Osteocyte (in vitro differentiated cells): Measurements from ENCODE around the gene NQO2. TPM values are rescaled to one million over a fixed set of nuclear protein-coding genes. Genes with fewer than 3 reads are reported as not detected.

Experiments
- DNase-seq: peaks from one replicate; pipeline ENCODE4 v3.0.0; 2021; ENCODE audit warnings: mixed read lengths; ENCODE audit not compliant: unreplicated experiment; ENCODE audit errors: extremely low spot score
- H3K27ac Mint-ChIP-seq: one replicate; pipeline ENCODE4 v1.8.0; 2021; ENCODE audit warnings: mild to moderate bottlenecking, mixed read lengths; ENCODE audit not compliant: unreplicated experiment
- H3K27me3 Mint-ChIP-seq: one replicate; pipeline ENCODE4 v1.8.0; 2021; ENCODE audit warnings: mixed read lengths; ENCODE audit not compliant: unreplicated experiment
- H3K36me3 Mint-ChIP-seq: one replicate; pipeline ENCODE4 v1.8.0; 2021; ENCODE audit warnings: mixed read lengths; ENCODE audit not compliant: unreplicated experiment
- H3K4me1 Mint-ChIP-seq: one replicate; pipeline ENCODE4 v1.8.0; 2021; ENCODE audit warnings: mixed read lengths; ENCODE audit not compliant: unreplicated experiment
- H3K4me3 Mint-ChIP-seq: one replicate; pipeline ENCODE4 v1.8.0; 2021; ENCODE audit warnings: mild to moderate bottlenecking, moderate library complexity, mixed read lengths; ENCODE audit not compliant: unreplicated experiment
- H3K9me3 Mint-ChIP-seq: one replicate; pipeline ENCODE4 v1.8.0; 2021; ENCODE audit warnings: mixed read lengths; ENCODE audit not compliant: unreplicated experiment
- CTCF ChIP-seq: fragments of 200-600 bp; sonication (generic); IDR thresholded peaks from 2 replicates; pipeline ENCODE4 v1.5.0; 2021; ENCODE audit warnings: antibody characterized with exemption, mild to moderate bottlenecking, moderate library complexity
- total RNA-seq: library from RNA; stranded (reverse); gene quantifications from 2 replicates; pipeline ENCODE4 v1.2.1, GENCODE V29; 2021

The NQO2 gene
- total RNA-seq, 1 donor from 2014 or later, result 40.1 TPM

GRCh38 chr6:2953098-2953497 lies 46.6 kb upstream of the NQO2 start:
- Mint-ChIP-seq H3K27ac (peak overlapping the region; percentile 11), H3K36me3 (peaks cover 30% of the 10 kb centered on the region), H3K9me3 (no peaks in the 10 kb centered on the region), H3K4me3 (no peak overlapping the region), H3K4me1 (peaks cover 12% of the 10 kb centered on the region), H3K27me3 (no peaks in the 10 kb centered on the region)
- no peak for DNase-seq
- no peak for TF ChIP-seq CTCF

GRCh38 chr6:2956930-2957685 lies 42.6 kb upstream of the NQO2 start:
- Mint-ChIP-seq H3K9me3 (no peaks in the 10 kb centered on the region), H3K27me3 (no peaks in the 10 kb centered on the region), H3K27ac (peak overlapping the region; percentile 10), H3K36me3 (peaks cover 8% of the 10 kb centered on the region), H3K4me3 (no peak overlapping the region), H3K4me1 (peaks cover 32% of the 10 kb centered on the region)
- no peak for TF ChIP-seq CTCF
- no peak for DNase-seq

GRCh38 chr6:2957696-2958330 lies 41.9 kb upstream of the NQO2 start:
- Mint-ChIP-seq H3K4me3 (no peak overlapping the region), H3K4me1 (peaks cover 28% of the 10 kb centered on the region)
- DNase-seq, result no peak

GRCh38 chr6:2958331-2958711 lies 41.4 kb upstream of the NQO2 start:
- Mint-ChIP-seq H3K9me3 (no peaks in the 10 kb centered on the region), H3K4me1 (peaks cover 28% of the 10 kb centered on the region), H3K27me3 (no peaks in the 10 kb centered on the region), H3K36me3 (peaks cover under 1% of the 10 kb centered on the region), H3K27ac (no peak overlapping the region), H3K4me3 (no peak overlapping the region)
- no peak for TF ChIP-seq CTCF
- no peak for DNase-seq

More at GRCh38 chr6:2957696-2958330, 41.9 kb upstream of the NQO2 start:
- H3K27me3 Mint-ChIP-seq, result no peaks in the 10 kb centered on the region
- no peak overlapping the region for H3K27ac Mint-ChIP-seq
- TF ChIP-seq CTCF, result no peak
- peaks cover 3% of the 10 kb centered on the region for H3K36me3 Mint-ChIP-seq
- no peaks in the 10 kb centered on the region for H3K9me3 Mint-ChIP-seq

- no peak for TF ChIP-seq CTCF
- no peaks in the 10 kb centered on the region for H3K36me3 Mint-ChIP-seq
- H3K27ac Mint-ChIP-seq, result no peak overlapping the region
- no peak overlapping the region for H3K4me3 Mint-ChIP-seq
- peaks cover 28% of the 10 kb centered on the region for H3K4me1 Mint-ChIP-seq
- H3K27me3 Mint-ChIP-seq, result no peaks in the 10 kb centered on the region
- no peaks in the 10 kb centered on the region for H3K9me3 Mint-ChIP-seq
- DNase-seq, result no peak
Observed at GRCh38 chr6:2958776-2959175, 40.9 kb upstream of the NQO2 start.
